Activated T-helper 1 cell treated with Interleukin-2 at 50 U/mL for 16 hours (primary cell): ENCODE results near the gene SH3GL3.

Source experiments
- DNase-seq: peaks from one replicate; pipeline ENCODE4 v3.0.0-alpha.2; 2020; ENCODE audit warnings: low read depth

The SH3GL3 gene

DNA sequence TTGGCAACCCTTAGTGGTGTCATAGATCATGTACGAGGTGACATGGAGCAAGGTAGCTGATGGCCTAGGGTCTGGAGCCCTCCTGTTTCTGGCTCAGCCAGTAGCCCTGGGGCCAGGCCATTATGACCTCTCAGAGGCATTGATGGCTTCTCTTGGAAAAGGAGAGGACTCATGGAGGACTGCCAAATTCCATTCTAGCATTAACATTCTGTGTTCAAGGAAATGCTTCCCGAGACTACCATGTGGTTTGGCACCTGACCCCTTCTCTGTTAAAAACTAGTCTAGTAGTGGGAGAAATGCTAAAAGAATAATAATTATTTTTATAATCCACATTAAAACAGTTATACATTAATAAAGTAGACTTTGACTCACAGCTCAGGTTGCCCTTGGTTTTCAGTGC, 166.6 kb downstream of the SH3GL3 start:
- DNase-seq, result no peak

- no peak for DNase-seq
Observed at GRCh38 chr15:83616840-83617239, 169.7 kb downstream of the SH3GL3 start.

DNA sequence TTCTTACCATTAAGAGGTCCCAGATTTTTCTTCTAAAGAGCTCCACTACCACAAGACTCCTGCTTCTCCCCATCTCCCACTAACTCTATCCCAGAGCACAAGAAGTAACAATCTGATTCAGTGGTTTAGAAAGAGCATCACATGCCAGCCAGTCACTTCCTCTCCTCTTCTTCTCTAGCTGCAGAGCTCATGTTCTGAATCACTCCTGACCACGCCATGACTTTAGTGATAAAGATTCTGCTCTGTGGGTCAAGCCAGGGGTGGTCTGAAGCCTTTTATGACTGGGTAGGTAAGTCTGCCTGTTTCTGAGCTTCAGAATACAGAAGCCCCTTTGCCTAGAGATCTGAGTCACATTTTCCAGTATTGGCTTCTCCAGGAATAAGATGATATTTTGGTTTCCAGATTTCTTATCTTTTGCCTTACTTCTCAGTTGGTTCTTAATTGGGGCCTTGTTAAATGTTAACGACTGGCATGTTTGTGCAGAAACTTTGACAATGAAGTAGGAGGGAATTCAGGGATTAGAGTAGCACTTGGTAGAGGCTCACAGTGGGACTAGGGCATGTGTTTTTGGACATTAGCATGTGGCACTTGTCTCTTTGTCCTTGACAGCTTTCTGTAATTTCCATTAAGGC, 179.1 kb downstream of the SH3GL3 start:
- no peak for DNase-seq

DNA sequence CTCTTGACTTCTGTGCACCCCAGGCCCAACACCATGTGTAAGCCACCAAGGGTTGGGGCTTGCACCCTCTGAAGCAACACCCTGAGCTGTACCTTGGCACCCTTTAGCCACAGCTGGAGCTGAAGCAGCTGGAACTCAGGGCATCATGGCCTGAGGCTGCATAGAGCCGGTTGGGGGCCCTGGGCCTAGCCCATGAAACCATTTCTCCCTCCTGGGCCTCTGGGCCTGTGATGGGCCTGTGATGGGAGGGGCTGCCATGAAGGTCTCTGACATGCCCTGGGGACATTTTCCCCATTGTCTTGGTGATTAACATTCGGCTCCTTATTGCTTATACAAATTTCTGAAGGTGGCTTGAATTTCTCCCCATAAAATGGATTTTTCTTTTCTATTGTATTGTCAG, 184.4 kb downstream of the SH3GL3 start:
- no peak for DNase-seq

- DNase-seq, result no peak
Observed at GRCh38 chr15:83643201-83643600, 196.1 kb downstream of the SH3GL3 start.

GRCh38 chr15:83644439-83644838, 197.3 kb downstream of the SH3GL3 start:
- no peak for DNase-seq

GRCh38 chr15:83650831-83651230, 203.7 kb downstream of the SH3GL3 start:
- no peak for DNase-seq

GRCh38 chr15:83651541-83651940, 204.4 kb downstream of the SH3GL3 start:
- no peak for DNase-seq

DNA sequence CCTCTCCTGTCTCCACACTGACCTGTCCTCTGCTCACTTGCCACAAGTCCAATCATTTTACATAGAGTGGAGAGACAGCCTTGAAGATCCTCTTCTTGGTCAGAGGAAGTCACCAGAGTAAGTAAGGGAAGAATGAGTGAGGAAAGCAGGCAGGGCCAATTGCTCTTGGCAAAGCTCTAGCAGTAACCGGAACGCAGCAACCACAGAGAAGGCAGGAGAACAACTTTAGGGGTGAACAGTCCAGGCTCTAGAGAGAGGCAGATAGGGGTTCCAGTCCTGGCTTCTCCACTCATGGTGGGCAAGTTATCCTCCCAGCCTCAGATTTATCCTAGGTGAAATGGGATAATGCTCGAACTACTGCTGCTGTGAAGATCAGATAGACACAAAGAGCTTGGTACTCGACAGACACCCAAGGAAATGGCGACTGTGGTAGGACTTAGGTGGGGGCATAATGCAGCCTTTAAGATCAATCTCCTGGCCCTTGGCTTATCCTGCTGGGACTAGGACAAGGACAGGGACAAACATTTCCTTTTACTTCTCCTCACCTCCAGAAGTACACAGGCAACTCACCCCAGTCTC, 205.6 kb downstream of the SH3GL3 start:
- no peak for DNase-seq

GRCh38 chr15:83653288-83653638, 206.1 kb downstream of the SH3GL3 start:
- no peak for DNase-seq

GRCh38 chr15:83653639-83654378, 206.7 kb downstream of the SH3GL3 start, which contains the start of gene ADAMTSL3:
Gene ADAMTSL3, plus strand, starts transcription at chr15:83654123. Its CDS starts 1,639 bp downstream, at chr15:83655762.
- no peak for DNase-seq

DNA sequence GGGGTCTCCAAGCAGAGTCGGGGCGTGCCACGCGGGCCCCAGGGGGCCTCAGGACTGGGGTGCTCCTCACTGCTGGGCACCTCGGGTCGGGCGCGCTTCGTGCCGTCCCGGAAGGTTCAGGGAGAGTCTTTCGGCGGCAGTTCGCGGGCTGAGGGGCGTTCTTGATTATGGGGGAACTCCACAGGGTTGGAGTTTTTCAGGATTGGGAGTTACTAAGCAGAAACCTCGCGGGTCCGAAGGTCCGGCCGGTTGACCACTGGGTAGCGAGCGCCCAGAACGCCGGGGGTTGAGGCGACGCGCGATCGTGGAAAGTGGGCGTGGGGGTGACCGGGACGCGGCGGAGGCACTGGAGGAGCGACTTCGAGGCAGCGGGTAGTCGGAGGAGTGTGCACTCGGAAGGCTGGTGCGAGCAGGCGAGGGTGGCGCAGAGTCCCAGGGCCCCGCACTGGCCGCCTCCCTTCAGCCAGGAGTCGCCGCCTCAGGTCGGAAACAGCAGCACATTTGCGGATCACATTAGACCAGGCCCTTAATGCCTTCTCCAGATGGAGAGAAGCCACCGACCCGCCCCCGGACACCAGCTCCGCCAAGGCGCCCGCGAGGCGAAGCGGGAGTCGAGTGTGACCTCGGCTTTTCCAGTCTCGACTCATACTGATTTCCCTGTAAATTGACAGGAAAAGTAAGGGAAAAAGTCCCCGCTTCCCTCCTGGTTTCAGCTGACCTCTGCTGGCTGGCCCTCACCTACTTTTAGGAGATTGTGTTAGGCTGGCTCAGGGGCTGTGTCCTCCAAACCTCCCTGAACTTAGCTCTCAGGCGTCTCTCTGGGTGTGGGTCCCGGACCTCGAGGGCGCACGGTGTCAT, 207.5 kb downstream of the SH3GL3 start:
- DNase-seq, result no peak

GRCh38 chr15:83655237-83655616, 208.1 kb downstream of the SH3GL3 start:
- no peak for DNase-seq

- no peak for DNase-seq
Observed at GRCh38 chr15:83656192-83656591, 209.1 kb downstream of the SH3GL3 start.

GRCh38 chr15:83656943-83657528, 209.9 kb downstream of the SH3GL3 start:
- no peak for DNase-seq

DNA sequence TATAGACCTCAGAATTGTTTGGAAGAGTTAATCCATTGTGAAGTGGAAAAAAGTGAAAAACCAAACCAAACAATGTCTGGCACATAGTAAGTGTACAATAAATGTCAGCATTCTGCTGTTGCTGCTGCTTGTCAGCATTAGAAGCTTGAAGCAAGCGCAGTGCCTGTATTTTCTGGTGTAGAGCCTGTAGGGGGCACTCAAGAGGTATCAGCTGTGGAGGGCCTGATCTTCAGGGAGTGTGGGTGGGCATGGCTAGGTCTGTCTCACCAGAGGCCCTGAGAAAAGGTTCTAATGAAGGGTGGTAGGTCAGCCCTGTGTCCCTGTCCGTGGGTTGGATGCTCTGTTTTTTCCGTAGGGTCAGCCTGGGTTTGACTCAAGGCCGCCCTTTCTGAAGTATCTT, 210.4 kb downstream of the SH3GL3 start:
- no peak for DNase-seq

- DNase-seq, result no peak
Observed at GRCh38 chr15:83658430-83659416, 211.6 kb downstream of the SH3GL3 start.

DNA sequence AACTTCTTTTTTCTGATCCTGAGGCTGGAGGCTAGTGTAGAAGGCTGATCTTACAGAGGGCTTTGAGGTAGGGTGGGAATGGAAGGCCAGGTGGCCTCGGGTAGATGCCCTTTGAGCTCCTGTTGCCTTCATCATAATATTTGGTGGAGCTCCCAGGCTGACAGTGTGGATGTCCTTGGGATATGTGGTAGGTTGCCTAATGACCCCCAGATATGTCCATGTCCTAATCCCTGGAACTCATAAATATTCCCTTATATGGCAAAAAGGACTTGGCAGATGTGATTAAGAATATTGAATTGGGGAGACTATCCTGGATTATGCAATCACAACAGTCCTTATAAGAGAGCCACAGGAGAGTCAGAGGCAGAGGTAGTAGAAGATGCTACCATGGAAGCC, 212.3 kb downstream of the SH3GL3 start:
- DNase-seq, result no peak

DNA sequence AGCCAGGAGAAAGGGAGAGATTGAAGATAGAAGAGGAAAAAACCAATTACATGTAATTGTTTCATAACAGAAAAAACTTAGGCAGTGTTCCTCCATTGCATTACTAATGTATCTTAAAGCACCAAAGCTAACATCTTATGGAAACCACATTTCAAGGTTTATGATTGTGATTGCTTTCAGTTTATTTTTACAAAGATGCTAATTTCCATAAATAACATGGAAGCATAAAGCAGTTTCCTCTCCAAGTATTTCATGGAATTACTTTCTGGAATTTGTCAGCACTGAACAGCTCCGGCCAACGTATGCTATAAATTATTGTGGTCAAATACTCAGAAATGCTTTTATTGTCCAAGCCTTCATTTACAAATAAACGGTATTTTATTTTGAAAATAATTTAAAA, 218.3 kb downstream of the SH3GL3 start:
- no peak for DNase-seq
